Chondrocyte (in vitro differentiated cells): ENCODE results near the gene EPHA6. TPM values are rescaled to one million over a fixed set of nuclear protein-coding genes. Genes with fewer than 3 reads are reported as not detected.

Experiments
- DNase-seq: peaks from one replicate; pipeline ENCODE4 v3.0.0; 2021; ENCODE audit warnings: mixed read lengths, low spot score
- H3K27ac Mint-ChIP-seq: one replicate; pipeline ENCODE4 v1.8.0; 2021; ENCODE audit warnings: mild to moderate bottlenecking, moderate library complexity, mixed read lengths; ENCODE audit not compliant: unreplicated experiment
- H3K27me3 Mint-ChIP-seq: 2 replicates; pipeline ENCODE4 v1.8.0; 2021; ENCODE audit warnings: low read depth, mixed read lengths
- H3K36me3 Mint-ChIP-seq: 2 replicates; pipeline ENCODE4 v1.8.0; 2021; ENCODE audit warnings: low read depth, mixed read lengths
- H3K4me1 Mint-ChIP-seq: 2 replicates; pipeline ENCODE4 v1.8.0; 2021; ENCODE audit warnings: low read depth, mild to moderate bottlenecking, mixed read lengths
- H3K4me3 Mint-ChIP-seq: one replicate; pipeline ENCODE4 v1.8.0; 2021; ENCODE audit warnings: mild to moderate bottlenecking, moderate library complexity, mixed read lengths; ENCODE audit not compliant: unreplicated experiment
- H3K9me3 Mint-ChIP-seq: 2 replicates; pipeline ENCODE4 v1.8.0; 2021; ENCODE audit warnings: low read depth, mixed read lengths
- CTCF ChIP-seq: fragments of 200-600 bp; sonication (generic); IDR thresholded peaks from 2 replicates; pipeline ENCODE4 v1.5.0; 2021; ENCODE audit warnings: antibody characterized with exemption, mild to moderate bottlenecking, moderate library complexity
- total RNA-seq: library from RNA; stranded (reverse); gene quantifications from 3 replicates; pipeline ENCODE4 v1.2.1, GENCODE V29; 2021

The EPHA6 gene
- total RNA-seq, 1 donor from 2014 or later: 0.62 TPM

DNA sequence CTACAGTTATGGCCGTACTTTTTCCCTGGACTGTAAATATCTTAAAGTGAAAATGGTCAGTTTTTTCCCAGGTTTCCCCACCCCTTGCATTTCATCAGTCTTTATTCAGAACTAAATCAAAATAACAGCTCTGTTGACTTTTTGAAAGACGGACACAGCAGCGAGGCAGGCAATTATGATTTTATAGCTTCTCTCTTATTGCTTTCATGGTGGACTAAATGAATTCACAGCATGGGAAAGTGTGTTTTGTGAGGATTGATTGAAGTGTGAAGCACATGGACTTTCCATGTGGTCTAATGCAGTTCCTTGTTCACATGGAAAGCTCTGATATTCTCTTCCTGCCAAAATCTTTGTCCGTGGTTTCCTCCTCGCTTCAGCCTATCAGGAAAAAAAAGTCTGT, 681.5 kb downstream of the EPHA6 start:
- peaks cover 15% of the 10 kb centered on the region for H3K27me3 Mint-ChIP-seq
- no peaks in the 10 kb centered on the region for H3K36me3 Mint-ChIP-seq
- DNase-seq: no peak
- TF ChIP-seq CTCF: no peak
- no peaks in the 10 kb centered on the region for H3K4me1 Mint-ChIP-seq
- H3K4me3 Mint-ChIP-seq: no peak overlapping the region
- no peak overlapping the region for H3K27ac Mint-ChIP-seq
- peaks cover 5% of the 10 kb centered on the region for H3K9me3 Mint-ChIP-seq

- Mint-ChIP-seq H3K4me1 (no peaks in the 10 kb centered on the region), H3K27ac (no peak overlapping the region), H3K4me3 (no peak overlapping the region), H3K27me3 (peaks cover 15% of the 10 kb centered on the region), H3K9me3 (peaks cover 5% of the 10 kb centered on the region), H3K36me3 (no peaks in the 10 kb centered on the region)
- TF ChIP-seq CTCF: no peak
- no peak for DNase-seq
Observed at GRCh38 chr3:97497138-97497537, 682.7 kb downstream of the EPHA6 start.

DNA sequence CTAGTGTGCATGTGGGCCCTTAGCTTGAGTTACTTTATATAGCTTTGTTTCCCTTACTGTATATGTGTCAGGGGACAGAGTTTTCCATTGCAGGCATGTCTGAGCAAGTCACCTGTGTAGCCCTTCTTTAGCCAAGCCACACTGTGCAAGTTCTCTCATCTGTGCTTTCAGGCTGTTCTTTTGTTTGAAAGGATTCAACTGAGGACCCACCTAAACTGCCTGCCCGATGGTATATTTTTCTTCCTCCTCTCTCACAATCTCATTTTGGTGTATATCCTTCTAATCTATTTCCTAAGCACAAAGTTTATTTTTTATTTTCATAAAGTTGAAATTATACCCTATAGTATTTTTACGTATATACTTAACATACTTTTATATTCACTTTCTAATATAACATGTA, 690.1 kb downstream of the EPHA6 start:
- H3K27me3 Mint-ChIP-seq: no peaks in the 10 kb centered on the region
- peaks cover 41% of the 10 kb centered on the region for H3K9me3 Mint-ChIP-seq
- H3K4me3 Mint-ChIP-seq: no peak overlapping the region
- H3K4me1 Mint-ChIP-seq: no peaks in the 10 kb centered on the region
- H3K27ac Mint-ChIP-seq: no peak overlapping the region
- H3K36me3 Mint-ChIP-seq: no peaks in the 10 kb centered on the region
- DNase-seq: no peak
- no peak for TF ChIP-seq CTCF

GRCh38 chr3:97510795-97511194, 696.4 kb downstream of the EPHA6 start:
- Mint-ChIP-seq H3K9me3 (peaks cover 34% of the 10 kb centered on the region), H3K4me3 (no peak overlapping the region), H3K4me1 (no peaks in the 10 kb centered on the region), H3K36me3 (no peaks in the 10 kb centered on the region), H3K27ac (no peak overlapping the region), H3K27me3 (no peaks in the 10 kb centered on the region)
- no peak for TF ChIP-seq CTCF
- no peak for DNase-seq

DNA sequence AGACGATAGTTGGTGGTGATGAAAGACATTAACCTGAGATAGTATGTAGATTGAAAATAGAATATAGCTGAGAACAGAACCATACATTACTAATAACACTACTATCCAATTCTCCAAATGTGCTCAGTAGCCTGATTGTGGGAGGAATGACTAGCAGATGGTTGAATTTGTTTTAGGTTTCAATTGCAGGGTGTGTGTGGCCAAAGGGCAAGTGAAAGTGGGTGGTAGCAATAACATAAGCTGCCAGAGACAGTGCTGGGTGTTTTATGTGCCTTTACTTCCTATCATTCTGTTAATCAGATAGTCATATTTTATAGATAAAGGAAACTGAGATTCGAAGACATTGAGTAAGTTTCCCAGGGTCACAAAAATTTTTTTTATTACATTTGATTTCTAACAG, 700.7 kb downstream of the EPHA6 start:
- H3K4me3 Mint-ChIP-seq: no peak overlapping the region
- TF ChIP-seq CTCF: no peak
- no peaks in the 10 kb centered on the region for H3K27me3 Mint-ChIP-seq
- H3K36me3 Mint-ChIP-seq: no peaks in the 10 kb centered on the region
- H3K27ac Mint-ChIP-seq: no peak overlapping the region
- no peaks in the 10 kb centered on the region for H3K4me1 Mint-ChIP-seq
- H3K9me3 Mint-ChIP-seq: peaks cover 5% of the 10 kb centered on the region
- no peak for DNase-seq
